Measurements from ENCODE around the gene MRI1. TPM values are rescaled to one million over a fixed set of nuclear protein-coding genes. Genes with fewer than 3 reads are reported as not detected.
"Not testable (repeated sequence)": the region's sequence is repeated elsewhere in the genome, so short reads cannot be mapped to it uniquely, and the experiment has no call there.

MRI1 gene
- total RNA-seq, 1 experiment from 2014 or later = 19.2 TPM

DNA sequence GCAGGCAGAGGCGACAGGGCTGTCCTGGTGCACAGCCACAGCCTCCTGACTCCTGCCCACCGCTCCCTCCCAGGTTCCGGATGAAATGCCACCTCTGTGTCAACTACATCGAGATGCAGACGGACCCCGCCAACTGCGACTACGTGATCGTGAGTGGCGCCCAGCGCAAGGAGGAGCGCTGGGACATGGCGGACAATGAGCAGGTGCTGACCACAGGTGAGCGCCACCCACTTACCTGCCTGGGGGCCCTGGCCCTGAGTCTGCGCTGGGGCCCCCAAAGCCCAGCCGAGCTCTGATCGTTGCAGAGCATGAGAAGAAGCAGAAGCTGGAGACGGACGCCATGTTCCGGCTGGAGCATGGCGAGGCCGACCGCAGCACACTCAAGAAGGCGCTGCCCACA lies 5.5 kb upstream of the MRI1 start:
- no peak for DNase-seq (ENCODE audit: low spot score)

DNA sequence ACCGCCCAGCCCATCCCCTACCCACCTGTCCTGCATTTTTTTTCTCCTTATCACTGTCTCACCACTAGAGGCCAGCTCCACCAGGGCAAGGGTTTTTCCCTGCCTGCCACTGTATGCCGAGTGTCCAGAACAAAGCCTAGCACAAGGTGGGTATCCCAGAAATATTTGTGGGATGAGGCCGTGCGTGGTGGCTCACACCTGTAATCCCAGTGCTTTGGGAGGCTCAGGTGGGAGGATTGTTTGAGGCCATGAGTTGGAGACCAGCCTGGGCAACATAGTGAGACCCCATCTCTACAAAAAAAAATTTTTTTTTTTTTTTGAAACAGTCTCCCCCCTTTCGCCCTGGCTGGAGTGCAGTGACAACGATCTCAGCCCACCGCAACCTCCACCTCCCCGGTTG lies 2.9 kb upstream of the MRI1 start:
- DNase-seq (ENCODE audit: low spot score) = no peak

GRCh38 chr19:13762635-13763235 lies 1.6 kb upstream of the MRI1 start:
- no peak for DNase-seq (ENCODE audit: low spot score)

- no peak for DNase-seq (ENCODE audit: low spot score)
These were observed 1.1 kb upstream of the MRI1 start for GRCh38 chr19:13763265-13763664.

DNA sequence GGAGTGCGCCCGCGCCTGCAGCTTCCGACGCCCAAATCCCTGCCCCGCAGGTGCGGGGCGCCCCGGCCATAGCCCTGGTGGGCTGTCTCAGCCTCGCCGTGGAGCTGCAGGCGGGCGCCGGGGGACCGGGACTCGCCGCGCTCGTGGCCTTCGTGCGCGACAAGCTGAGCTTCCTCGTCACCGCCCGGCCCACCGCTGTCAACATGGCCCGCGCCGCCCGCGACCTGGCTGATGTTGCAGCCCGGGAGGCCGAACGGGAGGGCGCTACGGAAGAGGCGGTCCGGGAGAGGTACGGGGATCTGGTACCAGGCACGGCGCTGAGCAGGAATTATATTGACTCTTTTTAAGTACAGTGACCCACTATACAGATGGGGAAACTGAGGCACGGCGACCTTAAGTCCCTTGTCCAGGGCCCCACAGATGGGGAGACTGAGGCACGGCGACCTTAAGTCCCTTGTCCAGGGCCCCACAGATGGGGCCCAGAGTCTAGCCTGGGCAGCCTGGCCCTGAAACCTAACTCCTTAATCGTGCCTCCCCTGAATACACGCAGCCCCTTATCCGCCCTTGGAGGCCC lies 586 bp downstream of the MRI1 start:
- no peak for DNase-seq (ENCODE audit: low spot score)

DNA sequence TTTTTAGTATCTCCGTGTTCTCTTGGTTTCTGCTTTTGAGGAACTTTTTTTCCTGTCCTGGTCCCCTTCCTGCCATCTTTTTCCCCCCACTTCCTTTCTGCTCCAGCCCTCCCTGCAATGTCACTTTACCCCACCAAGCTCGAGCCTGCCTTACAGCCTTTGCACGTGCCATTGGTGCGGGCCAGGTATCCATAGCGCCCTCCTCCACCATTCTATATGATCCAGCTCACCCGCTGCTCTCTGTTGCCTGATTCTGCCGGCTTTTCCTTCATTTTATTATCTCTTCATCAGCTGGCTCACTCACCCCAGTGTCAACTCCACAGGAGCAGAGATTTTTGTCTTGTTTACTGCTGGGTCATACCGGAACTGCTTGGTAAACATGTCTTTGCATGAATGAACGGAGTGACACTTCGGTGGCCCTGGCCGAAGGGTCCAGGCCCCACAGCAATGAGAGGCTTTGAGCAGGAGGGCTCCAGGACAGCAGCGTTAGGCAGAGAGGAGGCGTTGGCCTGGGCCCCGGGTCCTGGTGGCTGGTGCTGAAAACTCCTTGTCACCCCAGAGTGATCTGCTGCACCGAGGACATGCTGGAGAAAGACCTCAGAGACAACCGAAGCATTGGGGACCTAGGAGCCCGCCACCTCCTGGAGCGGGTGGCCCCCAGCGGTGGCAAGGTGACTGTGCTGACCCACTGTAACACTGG lies 1.2 kb downstream of the MRI1 start:
- DNase-seq (ENCODE audit: low spot score) = no peak

GRCh38 chr19:13766095-13766481 lies 1.8 kb downstream of the MRI1 start:
- DNase-seq (ENCODE audit: low spot score) = no peak

DNA sequence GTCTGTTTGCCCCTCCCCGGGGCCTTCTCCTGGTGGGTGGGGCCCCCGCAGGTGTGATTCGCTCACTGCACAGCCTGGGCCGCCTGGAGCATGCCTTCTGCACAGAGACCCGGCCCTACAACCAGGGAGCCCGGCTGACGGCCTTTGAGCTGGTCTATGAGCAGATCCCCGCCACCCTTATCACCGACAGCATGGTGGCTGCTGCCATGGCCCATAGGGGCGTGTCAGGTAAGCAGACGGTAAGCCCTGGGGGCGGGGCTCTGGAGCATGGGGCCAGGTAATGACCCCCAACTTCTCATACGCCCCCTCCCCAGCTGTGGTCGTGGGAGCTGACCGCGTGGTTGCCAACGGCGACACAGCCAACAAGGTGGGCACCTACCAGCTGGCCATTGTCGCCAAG lies 4.2 kb downstream of the MRI1 start:
- no peak for DNase-seq (ENCODE audit: low spot score)

- no peak for DNase-seq (ENCODE audit: low spot score)
These were observed 5.8 kb downstream of the MRI1 start for GRCh38 chr19:13770013-13770635.

DNA sequence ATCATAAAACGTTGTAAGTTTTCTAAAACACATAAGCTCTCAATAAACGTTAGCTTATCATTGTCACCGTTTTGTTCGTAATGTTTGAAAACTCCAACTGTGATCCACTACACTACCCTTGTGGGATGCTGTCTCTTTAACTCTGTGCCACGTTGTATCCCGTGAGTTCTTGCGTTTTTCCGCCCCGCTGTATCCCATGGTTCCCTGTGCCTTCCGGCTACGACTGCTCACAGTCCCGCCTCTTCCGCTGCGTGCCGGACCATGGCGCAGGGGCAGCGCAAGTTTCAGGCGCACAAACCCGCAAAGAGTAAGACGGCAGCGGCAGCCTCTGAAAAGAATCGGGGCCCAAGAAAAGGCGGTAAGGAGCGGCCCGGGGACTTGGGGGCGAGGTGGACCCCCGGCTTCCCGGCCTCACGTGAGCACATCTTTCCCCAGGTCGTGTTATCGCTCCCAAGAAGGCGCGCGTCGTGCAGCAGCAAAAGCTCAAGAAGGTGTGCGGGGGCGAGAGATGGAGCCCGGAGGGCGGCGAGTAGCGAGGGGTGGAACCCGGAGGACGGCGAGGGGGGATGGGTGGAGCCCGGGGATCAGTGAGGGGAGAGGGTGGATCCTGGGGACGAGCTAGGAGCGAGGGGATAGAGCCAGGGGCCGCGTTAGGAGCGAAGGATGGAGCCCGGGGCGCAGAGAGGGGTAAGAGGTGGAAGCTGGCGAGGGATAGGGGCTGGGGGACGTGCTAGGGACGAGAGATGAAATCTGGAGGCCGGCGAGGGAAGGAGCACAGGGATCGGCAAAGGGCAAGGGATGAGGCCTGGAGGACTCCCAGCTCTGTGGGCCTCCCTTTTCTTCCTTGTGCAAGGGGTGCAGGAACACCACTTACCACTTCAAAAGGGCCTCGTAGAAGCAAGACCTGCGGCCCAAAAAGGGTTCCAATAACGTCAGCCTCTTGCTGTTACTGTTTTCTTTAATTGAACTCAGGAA lies 10.2 kb downstream of the MRI1 start, which contains the start of gene C19orf53:
Gene C19orf53, plus strand, starts transcription at position 240 of the 975 bp plus-strand sequence. Its CDS starts 22 bp downstream, at position 262.
- DNase-seq (ENCODE audit: low spot score) = peak; percentile 87

DNA sequence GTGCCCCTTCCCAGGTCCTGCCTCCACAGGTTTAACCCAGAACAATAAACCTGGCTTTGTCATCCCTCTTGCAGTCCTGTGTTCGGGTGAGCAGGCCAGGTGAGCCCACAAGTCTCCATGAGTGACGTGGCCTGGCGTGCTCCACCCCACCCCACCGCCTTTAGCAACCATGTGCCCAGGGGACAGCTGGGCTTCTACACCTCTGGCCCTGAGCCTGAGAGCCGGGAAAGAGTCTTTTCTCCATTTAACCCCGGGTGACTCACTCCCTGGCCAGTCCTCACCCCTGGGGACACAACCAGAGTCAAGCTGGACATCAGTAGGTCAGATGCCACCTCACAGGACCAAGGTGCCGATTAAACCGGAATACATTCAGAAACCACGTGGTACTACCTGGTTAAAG lies 14.1 kb downstream of the MRI1 start:
- DNase-seq (ENCODE audit: low spot score) = no peak

- DNase-seq (ENCODE audit: low spot score) = no peak
These were observed 14.5 kb downstream of the MRI1 start for GRCh38 chr19:13778847-13779246.

- not testable (repeated sequence) for DNase-seq (ENCODE audit: low spot score)
These were observed 15.5 kb downstream of the MRI1 start for GRCh38 chr19:13779794-13780193.

DNA sequence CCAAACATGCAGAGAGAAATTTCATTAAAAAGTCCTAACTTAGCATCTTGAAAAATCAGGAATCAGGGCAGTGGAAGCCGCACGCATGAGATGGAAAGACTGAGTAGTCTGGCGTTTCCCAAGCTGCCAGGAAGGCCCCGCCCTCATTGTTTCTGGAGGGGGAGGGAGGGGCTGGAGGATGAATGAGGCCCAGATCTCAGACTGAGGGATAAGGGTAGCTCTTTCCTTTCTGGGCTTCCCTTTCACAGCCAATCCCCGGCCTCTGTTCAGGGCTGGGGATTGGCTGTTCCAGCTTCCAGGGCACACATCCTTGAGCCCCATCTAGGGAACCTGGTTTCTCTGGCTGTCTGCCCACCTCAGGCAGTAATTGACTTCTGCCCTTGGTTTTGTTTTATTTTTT lies 17.2 kb downstream of the MRI1 start:
- DNase-seq (ENCODE audit: low spot score) = peak; percentile 92

- DNase-seq (ENCODE audit: low spot score) = no peak
These were observed 18.2 kb downstream of the MRI1 start for GRCh38 chr19:13782537-13782936.

DNA sequence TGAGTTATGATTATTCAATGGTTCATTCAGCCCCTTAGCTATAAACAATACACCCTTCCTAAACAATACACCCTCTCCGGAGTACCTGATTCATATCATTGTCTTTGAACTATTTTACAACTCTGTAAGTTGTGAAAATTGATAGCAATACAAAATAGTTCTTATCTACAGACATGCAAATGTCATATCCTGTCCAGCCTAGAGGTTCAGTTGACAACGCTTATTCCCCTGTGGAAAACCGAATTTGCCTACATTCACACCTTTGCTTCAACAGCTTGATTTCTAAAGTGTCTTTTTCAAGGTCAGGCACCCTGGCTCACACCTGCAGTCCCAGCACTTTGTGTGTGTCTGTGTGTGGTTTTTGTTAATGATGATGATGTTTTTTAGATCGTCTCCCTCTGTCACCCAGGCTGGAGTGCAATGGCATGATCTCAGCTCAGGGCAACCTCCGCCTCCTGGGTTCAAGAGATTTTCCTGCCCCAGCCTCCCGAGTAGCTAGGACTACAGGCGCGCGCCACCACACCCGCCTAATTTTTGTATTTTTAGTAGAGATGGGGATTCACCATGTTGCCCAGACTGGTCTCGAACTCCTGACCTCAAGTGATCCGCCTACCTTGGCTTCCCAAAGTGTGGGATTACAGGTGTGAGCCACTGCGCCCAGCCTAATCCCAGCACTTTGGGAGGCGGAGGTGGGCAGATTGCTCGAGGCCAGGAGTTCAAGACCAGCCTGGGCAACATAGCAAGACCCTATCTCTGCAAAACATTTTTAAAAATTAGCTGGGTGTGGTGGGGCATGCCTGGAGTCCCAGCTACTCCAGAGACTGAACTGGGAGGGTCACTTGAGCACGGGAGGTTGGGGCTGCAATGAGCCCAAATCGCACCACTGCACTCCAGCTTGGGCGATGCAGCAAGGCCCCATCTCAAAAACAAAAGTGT lies 19.5 kb downstream of the MRI1 start:
- DNase-seq (ENCODE audit: low spot score) = no peak

DNA sequence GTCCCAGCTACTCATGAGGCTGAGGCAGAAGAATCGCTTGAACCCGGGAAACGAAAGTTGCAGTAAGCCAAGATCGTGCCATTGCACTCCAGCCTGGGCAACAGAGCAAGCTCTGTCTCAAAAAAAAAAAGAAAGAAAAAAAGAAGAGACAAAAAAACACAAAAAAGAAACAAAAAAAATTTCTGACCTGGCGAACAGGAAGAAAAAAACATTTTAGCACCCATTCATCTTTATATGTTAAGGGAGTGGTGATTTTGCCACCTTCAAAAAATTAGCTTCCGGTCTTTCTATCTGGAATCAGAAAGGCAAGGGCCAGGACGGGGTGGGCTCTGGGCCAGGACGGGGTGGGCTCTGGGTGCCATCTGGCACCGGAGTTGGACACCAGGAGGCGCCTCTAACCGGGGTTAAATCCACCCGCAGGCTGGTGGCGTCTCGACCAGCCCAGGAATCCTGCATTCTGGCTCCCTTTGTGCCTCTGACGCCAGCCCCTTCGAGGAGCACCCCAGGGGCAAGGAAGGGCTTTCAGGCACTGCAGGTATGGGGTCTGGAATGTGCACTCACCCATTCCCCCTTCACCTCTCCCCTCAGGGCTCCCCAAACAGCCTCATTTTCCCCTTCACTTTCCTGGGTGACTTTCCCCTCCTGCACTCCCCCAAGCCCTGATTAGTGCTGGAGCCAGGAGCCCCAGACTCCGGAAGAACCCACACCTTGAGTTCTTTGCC lies 20.6 kb downstream of the MRI1 start:
- DNase-seq (ENCODE audit: low spot score) = peak; percentile 69

GRCh38 chr19:13788991-13789390 lies 24.7 kb downstream of the MRI1 start:
- DNase-seq (ENCODE audit: low spot score) = no peak

GRCh38 chr19:13790354-13790753 lies 26.0 kb downstream of the MRI1 start:
- no peak for DNase-seq (ENCODE audit: low spot score)

DNA sequence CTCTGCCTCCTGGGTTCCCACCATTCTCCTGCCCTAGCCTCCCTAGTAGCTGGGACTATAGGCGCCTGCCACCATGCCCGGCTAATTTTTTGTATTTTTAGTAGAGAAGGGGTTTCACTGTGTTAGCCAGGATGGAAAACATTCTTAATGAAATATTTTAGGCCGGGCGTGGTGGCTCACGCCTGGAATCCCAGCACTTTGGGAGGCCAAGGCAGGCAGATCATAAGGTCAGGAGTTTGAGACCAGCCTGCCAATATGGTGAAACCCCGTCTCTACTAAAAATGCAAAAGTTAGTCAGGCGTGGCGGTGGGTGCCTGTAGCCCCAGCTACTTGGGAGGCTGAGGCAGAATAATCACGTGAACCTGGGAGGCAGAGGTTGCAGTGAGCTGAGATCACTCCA lies 29.0 kb downstream of the MRI1 start:
- not testable (repeated sequence) for DNase-seq (ENCODE audit: low spot score)
